ENCODE measurements around the gene TJP1. TPM values are rescaled to one million over a fixed set of nuclear protein-coding genes. Genes with fewer than 3 reads are reported as not detected.
"Not testable (repeated sequence)": the region's sequence is repeated elsewhere in the genome, so short reads cannot be mapped to it uniquely, and the experiment has no call there.

TJP1 gene
- total RNA-seq, 2 experiments from 2014 or later = not detected

DNA sequence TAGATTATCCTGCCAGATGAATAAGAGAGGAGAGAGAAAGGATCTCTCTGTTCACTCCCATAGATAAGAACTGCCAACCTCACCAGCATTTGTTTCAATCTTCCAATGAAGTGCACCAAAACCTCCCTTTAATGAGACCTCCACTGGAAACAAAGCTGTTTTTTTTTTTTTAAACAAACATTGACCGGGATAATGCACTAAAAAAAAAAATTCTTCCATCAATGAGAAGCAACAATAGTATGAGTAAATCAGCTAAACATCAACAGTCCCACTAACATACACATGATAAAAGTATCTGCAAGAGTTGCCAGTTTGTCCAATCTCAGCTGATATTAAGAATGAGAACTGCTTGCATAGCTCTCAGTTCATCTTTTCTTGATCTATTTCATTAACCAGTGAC lies 19.9 kb downstream of the TJP1 start:
- CTCF ChIA-PET = no interaction called here
- H3K27me3 Mint-ChIP-seq = peaks cover 53% of the 10 kb centered on the region

GRCh38 chr15:29800491-29801366 lies 21.5 kb downstream of the TJP1 start:
- no peak for DNase-seq
- Mint-ChIP-seq H3K27me3 (peaks cover 46% of the 10 kb centered on the region), H3K4me3 (no peak overlapping the region), H3K27ac (no peak overlapping the region), H3K36me3 (ENCODE audit: low read depth) (no peaks in the 10 kb centered on the region), H3K9me3 (no peaks in the 10 kb centered on the region), H3K4me1 (no peaks in the 10 kb centered on the region)
- ChIA-PET POLR2A (no interaction called here), CTCF (no interaction called here)

More for the DNA sequence above, 19.9 kb downstream of the TJP1 start:
- no peaks in the 10 kb centered on the region for H3K9me3 Mint-ChIP-seq
- DNase-seq = no peak
- H3K4me3 Mint-ChIP-seq = no peak overlapping the region
- POLR2A ChIA-PET = no interaction called here
- no peaks in the 10 kb centered on the region for H3K4me1 Mint-ChIP-seq
- no peak overlapping the region for H3K27ac Mint-ChIP-seq
- H3K36me3 Mint-ChIP-seq (ENCODE audit: low read depth) = no peaks in the 10 kb centered on the region

- H3K27ac Mint-ChIP-seq = no peak overlapping the region
Observed at GRCh38 chr15:29799859-29800258, 22.4 kb downstream of the TJP1 start.

GRCh38 chr15:29795610-29796009 lies 26.7 kb downstream of the TJP1 start:
- H3K9me3 Mint-ChIP-seq = no peaks in the 10 kb centered on the region
- CTCF ChIA-PET = no interaction called here
- no peak for DNase-seq
- H3K4me1 Mint-ChIP-seq = no peaks in the 10 kb centered on the region
- H3K27me3 Mint-ChIP-seq = peaks cover 44% of the 10 kb centered on the region
- H3K27ac Mint-ChIP-seq = no peak overlapping the region
- no peak overlapping the region for H3K4me3 Mint-ChIP-seq
- no peaks in the 10 kb centered on the region for H3K36me3 Mint-ChIP-seq (ENCODE audit: low read depth)
- POLR2A ChIA-PET = no interaction called here

More at GRCh38 chr15:29799859-29800258, 22.4 kb downstream of the TJP1 start:
- Mint-ChIP-seq H3K36me3 (ENCODE audit: low read depth) (no peaks in the 10 kb centered on the region), H3K4me1 (no peaks in the 10 kb centered on the region), H3K4me3 (no peak overlapping the region), H3K9me3 (no peaks in the 10 kb centered on the region), H3K27me3 (peaks cover 41% of the 10 kb centered on the region)
- CTCF ChIA-PET = no interaction called here
- POLR2A ChIA-PET = no interaction called here
- DNase-seq = no peak

DNA sequence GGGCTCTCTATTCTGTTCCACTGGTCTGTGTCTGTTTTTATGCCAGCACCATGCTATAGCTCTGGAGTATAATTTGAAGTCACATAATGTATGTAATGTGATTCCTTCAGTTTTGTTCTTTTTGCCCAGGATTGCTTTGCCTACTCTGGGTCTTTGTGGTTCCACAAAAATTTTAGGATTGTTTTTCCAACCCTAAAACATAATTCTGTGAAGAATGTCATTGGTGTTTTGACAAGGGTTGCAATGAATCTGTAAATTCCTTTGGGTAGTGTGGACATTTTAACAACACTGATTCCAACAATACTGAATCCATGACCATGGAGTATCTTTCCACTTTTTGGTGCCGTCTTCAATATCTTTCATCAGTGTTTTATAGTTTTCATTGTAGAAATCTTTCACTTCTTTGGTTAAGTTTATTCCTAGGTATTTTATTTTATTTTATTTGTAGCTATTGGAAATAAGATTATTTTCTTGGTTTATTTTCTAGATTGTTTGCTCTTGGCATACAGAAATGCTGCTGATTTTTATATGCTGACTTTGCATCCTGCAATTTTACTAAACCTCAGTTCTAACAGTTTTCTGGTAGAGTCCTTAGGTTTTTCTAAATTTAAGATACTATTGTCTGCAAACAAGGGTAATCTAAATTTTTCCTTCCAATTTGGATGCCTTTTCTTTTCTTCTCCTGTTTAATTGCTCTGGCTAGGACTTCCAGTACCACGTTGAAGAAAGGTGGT lies 29.7 kb downstream of the TJP1 start:
- Mint-ChIP-seq H3K4me1 (no peaks in the 10 kb centered on the region), H3K27ac (no peak overlapping the region), H3K36me3 (ENCODE audit: low read depth) (no peaks in the 10 kb centered on the region), H3K4me3 (no peak overlapping the region), H3K9me3 (no peaks in the 10 kb centered on the region), H3K27me3 (peaks cover 37% of the 10 kb centered on the region)
- ChIA-PET CTCF (no interaction called here), POLR2A (no interaction called here)
- DNase-seq = no peak

DNA sequence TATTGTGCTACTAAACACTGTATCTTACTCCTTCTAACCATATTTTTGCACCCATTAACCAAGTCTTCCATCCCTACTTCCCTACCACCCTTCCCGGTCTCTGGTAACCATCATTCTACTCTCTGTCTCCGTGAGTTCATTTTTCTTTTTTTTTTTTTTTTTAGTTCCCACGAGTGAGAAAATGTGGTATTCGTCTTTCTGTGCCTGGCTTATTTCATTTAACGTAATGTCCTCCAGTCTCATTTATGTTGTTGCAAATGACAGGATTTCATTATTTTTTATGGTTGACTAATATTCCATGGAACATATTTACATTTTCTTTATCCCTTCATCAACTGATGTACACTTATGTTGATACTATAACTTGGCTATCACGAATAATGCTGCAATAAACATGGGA lies 31.7 kb downstream of the TJP1 start:
- H3K27me3 Mint-ChIP-seq = peaks cover 33% of the 10 kb centered on the region
- no peak overlapping the region for H3K4me3 Mint-ChIP-seq
- H3K9me3 Mint-ChIP-seq = no peaks in the 10 kb centered on the region
- no peaks in the 10 kb centered on the region for H3K4me1 Mint-ChIP-seq
- ChIA-PET POLR2A (no interaction called here), CTCF (no interaction called here)
- DNase-seq = no peak
- no peak overlapping the region for H3K27ac Mint-ChIP-seq
- no peaks in the 10 kb centered on the region for H3K36me3 Mint-ChIP-seq (ENCODE audit: low read depth)

GRCh38 chr15:29789871-29790270 lies 32.4 kb downstream of the TJP1 start:
- H3K4me1 Mint-ChIP-seq = no peaks in the 10 kb centered on the region
- ChIA-PET CTCF (no interaction called here), POLR2A (no interaction called here)
- H3K36me3 Mint-ChIP-seq (ENCODE audit: low read depth) = no peaks in the 10 kb centered on the region
- no peaks in the 10 kb centered on the region for H3K9me3 Mint-ChIP-seq
- no peak for DNase-seq
- no peak overlapping the region for H3K4me3 Mint-ChIP-seq
- H3K27me3 Mint-ChIP-seq = peaks cover 32% of the 10 kb centered on the region
- no peak overlapping the region for H3K27ac Mint-ChIP-seq

DNA sequence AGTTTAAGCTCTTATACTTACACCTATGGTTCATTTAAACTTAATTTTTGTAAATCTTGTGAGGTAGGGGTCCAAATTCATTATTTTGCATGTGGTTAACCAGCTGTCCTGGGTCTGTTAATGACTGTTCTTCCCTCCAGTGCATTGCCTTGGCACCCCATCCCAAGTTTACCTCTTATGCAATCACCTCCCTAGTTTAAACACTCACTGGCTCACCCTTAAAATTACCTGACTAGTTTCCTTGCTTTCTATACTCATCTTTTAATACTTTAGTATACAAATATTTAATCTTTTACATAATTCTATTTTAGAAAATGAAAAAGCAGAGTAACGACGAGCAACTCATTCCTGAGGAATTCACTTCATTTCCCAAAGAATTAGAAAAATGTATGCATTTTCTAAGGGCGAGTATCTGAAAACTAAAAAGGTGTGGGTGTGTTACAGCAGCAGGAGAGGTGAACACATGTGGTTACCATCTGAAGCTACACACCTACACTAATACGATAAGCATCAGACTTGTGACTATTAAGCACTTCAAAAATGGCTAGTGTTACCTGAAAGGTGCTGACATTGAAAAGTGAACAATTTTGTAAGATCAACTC lies 33.7 kb downstream of the TJP1 start:
- H3K4me1 Mint-ChIP-seq = no peaks in the 10 kb centered on the region
- no peak overlapping the region for H3K27ac Mint-ChIP-seq
- H3K27me3 Mint-ChIP-seq = peaks cover 27% of the 10 kb centered on the region
- H3K9me3 Mint-ChIP-seq = no peaks in the 10 kb centered on the region
- DNase-seq = no peak
- ChIA-PET CTCF (no interaction called here), POLR2A (no interaction called here)
- no peak overlapping the region for H3K4me3 Mint-ChIP-seq
- no peaks in the 10 kb centered on the region for H3K36me3 Mint-ChIP-seq (ENCODE audit: low read depth)

DNA sequence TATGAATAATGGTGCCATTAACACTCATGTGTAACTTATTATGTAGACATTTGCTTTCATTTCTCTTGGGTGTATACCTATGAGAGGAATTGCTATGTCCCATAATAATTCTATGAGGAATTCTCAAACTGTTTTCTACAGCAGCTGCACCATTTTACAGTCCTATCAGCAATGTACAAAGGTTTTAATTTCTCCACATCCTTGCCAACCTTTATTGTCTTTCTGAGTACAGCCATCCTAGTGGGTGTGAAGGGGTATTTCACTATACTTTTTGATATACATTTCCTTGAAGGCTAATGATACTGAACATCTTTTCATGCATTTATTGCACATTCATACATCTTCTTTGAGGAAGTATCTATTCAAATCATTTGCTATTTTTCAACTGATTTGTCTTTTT lies 34.5 kb downstream of the TJP1 start:
- ChIA-PET POLR2A (no interaction called here), CTCF (no interaction called here)
- no peak overlapping the region for H3K4me3 Mint-ChIP-seq

GRCh38 chr15:29785642-29786041 lies 36.6 kb downstream of the TJP1 start:
- ChIA-PET POLR2A (no interaction called here), CTCF (no interaction called here)
- Mint-ChIP-seq H3K9me3 (no peaks in the 10 kb centered on the region), H3K4me3 (no peak overlapping the region), H3K4me1 (no peaks in the 10 kb centered on the region), H3K36me3 (ENCODE audit: low read depth) (no peaks in the 10 kb centered on the region), H3K27me3 (peaks cover 31% of the 10 kb centered on the region), H3K27ac (no peak overlapping the region)
- DNase-seq = no peak

More for the DNA sequence above, 34.5 kb downstream of the TJP1 start:
- Mint-ChIP-seq H3K4me1 (no peaks in the 10 kb centered on the region), H3K36me3 (ENCODE audit: low read depth) (no peaks in the 10 kb centered on the region), H3K9me3 (no peaks in the 10 kb centered on the region), H3K27ac (no peak overlapping the region), H3K27me3 (peaks cover 26% of the 10 kb centered on the region)
- DNase-seq = no peak

DNA sequence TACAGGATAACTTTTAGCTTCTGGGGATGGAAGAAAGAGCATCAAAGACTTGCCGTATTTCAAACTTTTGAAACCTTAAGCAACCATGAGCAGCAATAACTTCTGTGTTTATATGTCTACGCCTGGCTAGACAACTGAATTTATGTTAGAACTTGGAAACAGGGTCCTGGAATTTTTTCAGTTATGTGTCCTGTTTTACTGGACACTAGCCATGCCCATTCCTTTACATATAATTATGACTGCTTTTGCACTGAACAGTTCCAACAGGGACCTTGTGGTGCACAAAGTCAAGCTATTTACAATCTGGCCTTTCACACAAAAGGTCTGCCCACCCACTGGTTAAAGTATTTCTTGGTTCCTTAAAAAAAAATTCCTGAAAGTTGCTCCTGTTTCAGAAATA lies 37.1 kb downstream of the TJP1 start:
- H3K27me3 Mint-ChIP-seq = peaks cover 29% of the 10 kb centered on the region
- H3K4me3 Mint-ChIP-seq = no peak overlapping the region
- DNase-seq = no peak
- ChIA-PET POLR2A (no interaction called here), CTCF (no interaction called here)
- H3K36me3 Mint-ChIP-seq (ENCODE audit: low read depth) = no peaks in the 10 kb centered on the region
- no peaks in the 10 kb centered on the region for H3K4me1 Mint-ChIP-seq
- H3K27ac Mint-ChIP-seq = no peak overlapping the region
- no peaks in the 10 kb centered on the region for H3K9me3 Mint-ChIP-seq

GRCh38 chr15:29784413-29784812 lies 37.9 kb downstream of the TJP1 start:
- no peak for DNase-seq
- Mint-ChIP-seq H3K4me1 (no peaks in the 10 kb centered on the region), H3K27me3 (peaks cover 29% of the 10 kb centered on the region), H3K36me3 (ENCODE audit: low read depth) (no peaks in the 10 kb centered on the region), H3K4me3 (no peak overlapping the region), H3K27ac (no peak overlapping the region), H3K9me3 (no peaks in the 10 kb centered on the region)
- POLR2A ChIA-PET = no interaction called here
- CTCF ChIA-PET = no interaction called here

DNA sequence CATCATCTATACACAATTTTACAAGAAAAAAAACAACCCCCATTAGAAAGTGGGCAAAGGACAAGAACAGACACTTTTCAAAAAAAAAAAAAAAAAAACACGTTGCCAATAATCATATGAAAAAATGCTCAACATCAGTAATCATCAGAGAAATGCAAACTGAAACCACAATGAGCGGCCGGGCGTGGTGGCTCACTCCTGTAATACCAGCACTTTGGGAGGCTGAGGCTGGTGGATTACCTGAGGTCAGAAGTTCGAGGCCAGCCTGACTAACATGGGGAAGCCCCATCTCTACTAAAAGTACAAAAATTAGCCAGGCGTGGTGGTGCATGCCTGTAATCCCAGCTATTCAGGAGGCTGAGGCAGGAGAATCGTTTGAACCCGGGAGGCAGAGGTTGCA lies 39.5 kb downstream of the TJP1 start:
- not testable (repeated sequence) for H3K4me1 Mint-ChIP-seq, H3K4me3 Mint-ChIP-seq

More for the DNA sequence above, 39.5 kb downstream of the TJP1 start:
- POLR2A ChIA-PET; H3K36me3 Mint-ChIP-seq (ENCODE audit: low read depth); H3K27ac Mint-ChIP-seq; H3K9me3 Mint-ChIP-seq; DNase-seq: not testable (repeated sequence)
- H3K27me3 Mint-ChIP-seq = peaks cover 28% of the 10 kb centered on the region
- CTCF ChIA-PET = interaction anchor here (0.7 kb wide), 1 partner anchor 185 kb away, joined by 3 read pairs; no protein-coding TSS in a partner anchor
